K562 (cell line): ENCODE measurements around the gene PPY. TPM values are rescaled to one million over a fixed set of nuclear protein-coding genes. Genes with fewer than 3 reads are reported as not detected.

Experiments
- ATAC-seq: fragments of 200-7000 bp; cut with Tn5 transposase; 3 replicates; pipeline ENCODE4 v1.9.1; 2020; ENCODE audit warnings: moderate library complexity
- BruUV-seq: library from RNA; stranded (reverse); fragments of 400-500 nt; replicated peaks from 2 replicates; lab custom pipeline; 2021; lab: Mats Ljungman, UMichigan
- CTCF ChIA-PET: fragments of 300-600 bp; formaldehyde crosslinking; extraction: SDS; loops from one replicate; lab custom pipeline; 2021; ENCODE audit warnings: low intra/inter-chr PET ratio; lab: Yijun Ruan, JAX
- POLR2A ChIA-PET: fragments of 300-600, 350-650 bp; sonication (Branson Sonifier 250); formaldehyde crosslinking; extraction: SDS; loops from one replicate; lab custom pipeline; 2021; ENCODE audit warnings: antibody characterized with exemption, inconsistent platforms; lab: Yijun Ruan, JAX
- DNase-seq, 4 experiments: peaks; one replicate each; pipeline versions ENCODE4 v3.0.0 to v3.0.0-alpha.2; 2011 to 2018; ENCODE audit warnings: low spot score in 3 of 4, mixed read lengths in 3 of 4; ENCODE audit errors: extremely low read depth in 1 of 4
- FAIRE-seq: peaks from 2 replicates; lab custom pipeline; 2011; peaks lifted over from hg19 to GRCh38; lab: Jason Lieb, UNC
- H2AFZ ChIP-seq: 2 replicates; pipeline ENCODE4 v1.6.0; 2011; ENCODE audit warnings: low read depth, low read length, control low read depth, inconsistent platforms
- H3K27ac ChIP-seq: fragments of 200-600 bp; 3 replicates; pipeline ENCODE4 v1.8.0; 2011; ENCODE audit warnings: low read depth, mild to moderate bottlenecking, control low read depth, inconsistent platforms, low read length, moderate library complexity, mixed read lengths; ENCODE audit errors: extremely low read depth
- H3K27me3 ChIP-seq, 2 experiments: fragments of 300-600 bp in 1 of 2; 2 replicates in 1 of 2; 3 replicates in 1 of 2; pipeline versions ENCODE4 v1.6.0 to v1.8.0; 2011; ENCODE audit warnings: inconsistent platforms in 2 of 2, low read length in 2 of 2, mild to moderate bottlenecking in 1 of 2, mixed read lengths in 1 of 2, moderate library complexity in 1 of 2; ENCODE audit not compliant: control insufficient read depth in 2 of 2, insufficient read depth in 2 of 2
- H3K36me3 ChIP-seq: fragments of 300-600 bp; 3 replicates; pipeline ENCODE4 v1.8.0; 2011; ENCODE audit warnings: mild to moderate bottlenecking, low read length, inconsistent platforms; ENCODE audit not compliant: control insufficient read depth, insufficient read depth
- H3K4me1 ChIP-seq, 2 experiments: fragments of 200-600 bp in 1 of 2; replicated peaks in 1 of 2; 2 replicates in 1 of 2; 3 replicates in 1 of 2; pipeline versions ENCODE4 v1.5.1 to v1.8.0; 2011; ENCODE audit warnings: inconsistent platforms in 2 of 2, low read length in 2 of 2, mild to moderate bottlenecking in 1 of 2, mixed read lengths in 1 of 2, moderate library complexity in 1 of 2; ENCODE audit not compliant: control insufficient read depth in 2 of 2, insufficient read depth in 2 of 2
- H3K4me2 ChIP-seq: 2 replicates; pipeline ENCODE4 v1.6.1; 2011; ENCODE audit warnings: low read length, control low read depth, inconsistent platforms, mixed read lengths; ENCODE audit not compliant: insufficient read depth
- H3K4me3 ChIP-seq: fragments of 200-600 bp; sonication (generic), shearing (Covaris generic); 2 replicates; pipeline ENCODE4 v1.5.1; 2016; ENCODE audit warnings: control low read depth, inconsistent platforms
- H3K79me2 ChIP-seq: fragments of 200-600 bp; 3 replicates; pipeline ENCODE4 v1.8.0; 2011; ENCODE audit warnings: low read length, inconsistent platforms; ENCODE audit not compliant: control insufficient read depth, insufficient read depth
- H3K9ac ChIP-seq, 2 experiments: 2 replicates each; pipeline versions ENCODE4 v1.6.0 to v1.6.1; 2011; ENCODE audit warnings: low read depth in 2 of 2, low read length in 2 of 2, control low read depth in 1 of 2, inconsistent platforms in 1 of 2, mild to moderate bottlenecking in 1 of 2, mixed read lengths in 1 of 2; ENCODE audit not compliant: insufficient read depth in 1 of 2
- H3K9me1 ChIP-seq: one replicate; pipeline ENCODE4 v1.6.0; 2011; ENCODE audit warnings: inconsistent platforms, mild to moderate bottlenecking, low read length, moderate library complexity; ENCODE audit not compliant: control insufficient read depth, insufficient read depth
- H3K9me3 ChIP-seq: replicated peaks from 2 replicates; pipeline ENCODE4 v1.5.1; 2011; ENCODE audit warnings: low read depth, low read length, inconsistent platforms; ENCODE audit not compliant: control insufficient read depth, insufficient read depth
- H4K20me1 ChIP-seq: replicated peaks from 2 replicates; pipeline ENCODE4 v1.6.1; 2011; ENCODE audit warnings: low read length, inconsistent platforms, mixed read lengths; ENCODE audit not compliant: control insufficient read depth, insufficient read depth
- BACH1 ChIP-seq: fragments of 200-800 bp; sonication (Bioruptor generic); IDR thresholded peaks from 2 replicates; pipeline ENCODE4 v1.6.1; 2016; ENCODE audit warnings: missing genetic modification characterization, missing compliant biosample characterization
- CEBPB ChIP-seq: fragments of 450-650 bp; IDR thresholded peaks from 2 replicates; pipeline ENCODE4 v1.6.1; 2016; ENCODE audit warnings: missing genetic modification characterization, missing compliant biosample characterization
- WGBS: fragments of 100-300 bp; shearing (Covaris generic); methylation state at CpG from one replicate; pipeline ENCODE4 v1.1.6; 2016; ENCODE audit warnings: low coverage, mixed read lengths; ENCODE audit not compliant: insufficient coverage; ENCODE audit errors: missing lambda C conversion rate; 5-methylcytosine and 5-hydroxymethylcytosine counted together
- in situ Hi-C: fragments of 300-500 bp; cut with MboI; formaldehyde crosslinking; loops from 4 replicates; pipeline ENCODE4 v1.15.0; 2018; ENCODE audit warnings: inconsistent platforms, mixed read lengths
- intact Hi-C: fragments of 100-400 bp; cut with micrococcal nuclease; formaldehyde crosslinking; loops from 2 replicates; pipeline ENCODE4 v1.14.2; 2022
- polyA plus RNA-seq, 8 experiments: library from polyadenylated mRNA; depleted of rRNA in 4 of 8; stranded (reverse) in 5 of 8; unstranded in 3 of 8; fragments of >200 nt; fragmentation: Nextera tagmentation in 2 of 8; fragmentation: Illumina TruSeq in 1 of 8; extraction: Ambion mirVana in 2 of 8; extraction: Trizol in 1 of 8; gene quantifications; 2 replicates each; pipeline versions ENCODE4 v1.2.1 to v1.2.3, GENCODE V29; 2011 to 2014; ENCODE audit warnings: inconsistent platforms in 1 of 8, missing spikeins in 1 of 8
- total RNA-seq, 7 experiments: library from RNA; depleted of rRNA in 6 of 7; stranded (reverse); fragments of >200 nt in 6 of 7; fragmentation: Illumina TruSeq in 2 of 7; extraction: Trizol in 2 of 7; gene quantifications; 2 replicates each; pipeline versions ENCODE4 v1.2.1 to v1.2.3, GENCODE V29; 2011 to 2021; ENCODE audit warnings: low replicate concordance in 1 of 7
- TF ChIP-seq, protein P1 (sequence below): fragments of 450-650 bp; formaldehyde crosslinking; IDR thresholded peaks from 2 replicates; pipeline ENCODE4 v1.4.0; 2020; ENCODE audit warnings: mild to moderate bottlenecking, mixed read lengths

Gene PPY
- total and polyA plus RNA-seq, 9 of the 15 experiments (the other 6 are each of a cell fraction or from before 2014, with no cell fraction given), result not detected

- H3K36me3 ChIP-seq, result no peaks in the 10 kb centered on the region
- no peaks in the 10 kb centered on the region for H3K79me2 ChIP-seq
- no peak overlapping the region for H2AFZ ChIP-seq
- POLR2A ChIA-PET, result interaction anchor here (0.6 to 2.6 kb wide), 6 partner anchors 11 to 249 kb away, joined by 3 to 9 read pairs (median 5); no protein-coding TSS in a partner anchor
- CTCF ChIA-PET, result no interaction called here
- H3K4me2 ChIP-seq, result no peak overlapping the region
- BruUV-seq, result no TSS peak
- H3K9ac ChIP-seq, result no peak overlapping the region
- intact Hi-C loops, result no loop called here
- in situ Hi-C loops, result no loop called here
- TF ChIP-seq, protein P1, sequence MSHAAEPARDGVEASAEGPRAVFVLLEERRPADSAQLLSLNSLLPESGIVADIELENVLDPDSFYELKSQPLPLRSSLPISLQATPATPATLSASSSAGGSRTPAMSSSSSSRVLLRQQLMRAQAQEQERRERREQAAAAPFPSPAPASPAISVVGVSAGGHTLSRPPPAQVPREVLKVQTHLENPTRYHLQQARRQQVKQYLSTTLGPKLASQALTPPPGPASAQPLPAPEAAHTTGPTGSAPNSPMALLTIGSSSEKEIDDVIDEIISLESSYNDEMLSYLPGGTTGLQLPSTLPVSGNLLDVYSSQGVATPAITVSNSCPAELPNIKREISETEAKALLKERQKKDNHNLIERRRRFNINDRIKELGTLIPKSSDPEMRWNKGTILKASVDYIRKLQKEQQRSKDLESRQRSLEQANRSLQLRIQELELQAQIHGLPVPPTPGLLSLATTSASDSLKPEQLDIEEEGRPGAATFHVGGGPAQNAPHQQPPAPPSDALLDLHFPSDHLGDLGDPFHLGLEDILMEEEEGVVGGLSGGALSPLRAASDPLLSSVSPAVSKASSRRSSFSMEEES (CRISPR knock-in tag), result peak; percentile 52
- peak; percentile 20; the same call in 1 of the 2 replicates for TF ChIP-seq CEBPB (tag)
- no peak for TF ChIP-seq BACH1 (tag)
- H3K27ac ChIP-seq, result no peak overlapping the region
- no peak for FAIRE-seq
- WGBS, result 3% methylated on average over 2 of the region's 2 CpGs
- DNase-seq, result no peak
- H4K20me1 ChIP-seq, result no peaks in the 10 kb centered on the region
- ATAC-seq, result no peak
- H3K4me3 ChIP-seq, result no peak overlapping the region
- no peaks in the 10 kb centered on the region for H3K9me1 ChIP-seq
- H3K9me3 ChIP-seq, result no peaks in the 10 kb centered on the region
- peaks cover 30 to 40% of the 10 kb centered on the region in 2 experiments for H3K27me3 ChIP-seq
- peaks cover 0 to 5% of the 10 kb centered on the region in 2 experiments; a peak in 2 of 5 replicates for H3K4me1 ChIP-seq
Observed at GRCh38 chr17:43924558-43924957, 17.7 kb downstream of the PPY start.
